Activated naive CD4-positive, alpha-beta T cell treated with anti-CD3 and anti-CD28 coated beads, Interleukin-2, amount 50 U/mL, for 24 hours (primary cell): ENCODE data around the gene SYT2.
"Not testable (repeated sequence)": the region's sequence is repeated elsewhere in the genome, so short reads cannot be mapped to it uniquely, and the experiment has no call there.

Source experiments
- H3K27ac Mint-ChIP-seq: one replicate; pipeline ENCODE4 v1.8.0; 2021; ENCODE audit warnings: mild to moderate bottlenecking, mixed read lengths
- H3K27me3 Mint-ChIP-seq: one replicate; pipeline ENCODE4 v1.8.0; 2021; ENCODE audit warnings: mixed read lengths
- H3K36me3 Mint-ChIP-seq: one replicate; pipeline ENCODE4 v1.8.0; 2021; ENCODE audit warnings: mixed read lengths
- H3K4me1 Mint-ChIP-seq: one replicate; pipeline ENCODE4 v1.8.0; 2021; ENCODE audit warnings: mixed read lengths
- H3K4me3 Mint-ChIP-seq: one replicate; pipeline ENCODE4 v1.8.0; 2021; ENCODE audit warnings: mild to moderate bottlenecking, mixed read lengths
- H3K9me3 Mint-ChIP-seq: one replicate; pipeline ENCODE4 v1.8.0; 2021; ENCODE audit warnings: mixed read lengths

The SYT2 gene

DNA sequence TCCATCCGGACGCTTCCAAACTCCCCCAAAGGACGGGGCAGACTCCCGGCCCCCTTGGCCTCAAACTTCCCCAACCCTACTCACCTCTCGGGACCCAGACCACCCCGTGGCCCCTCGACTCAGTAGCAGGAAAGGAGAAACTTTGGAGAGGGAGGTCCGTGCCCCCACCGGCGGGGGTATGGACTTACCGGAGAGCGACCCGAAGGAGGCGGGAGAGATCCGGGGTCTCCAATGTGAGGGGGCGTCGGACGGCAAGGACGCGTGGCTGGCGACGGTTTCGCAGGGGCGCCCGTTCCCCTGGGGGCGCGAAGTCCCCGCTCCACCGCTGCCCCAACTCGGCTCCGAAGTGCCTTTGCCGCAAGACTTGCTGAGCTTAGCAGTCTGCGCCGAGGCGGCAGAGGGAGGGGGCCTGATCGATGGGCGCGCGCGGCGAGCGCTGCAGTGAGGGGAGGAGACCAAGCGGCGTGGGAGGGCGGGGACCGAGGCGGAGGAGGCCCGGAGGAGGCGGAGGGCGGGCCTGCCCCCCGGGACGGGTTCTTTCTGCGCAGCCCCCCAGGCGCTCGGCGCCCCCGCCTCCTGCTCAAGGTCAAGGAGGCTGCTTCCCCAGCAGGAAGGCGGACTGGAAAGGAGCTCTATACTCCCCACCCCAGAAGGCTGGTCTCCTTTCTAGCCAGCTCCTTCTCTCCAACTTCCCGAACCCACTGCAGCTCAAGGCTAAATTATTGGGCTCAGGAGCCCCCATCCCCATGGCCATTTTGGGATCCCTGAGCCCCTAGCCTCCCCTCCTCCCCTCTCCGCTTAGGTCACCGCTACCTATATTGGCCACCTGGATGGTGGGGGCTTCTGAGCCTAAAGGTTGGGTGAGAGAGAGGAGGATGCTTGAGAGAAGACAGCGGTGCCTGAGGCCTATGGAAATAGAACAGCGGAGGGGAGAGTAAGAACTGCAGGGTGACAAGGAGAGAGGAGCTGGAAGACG, at the start of gene SYT2:
Gene SYT2 (minus strand): TSS at position 385 of the 976 bp plus-strand sequence. CDS start 104,682 bp downstream, outside the sequence.
- no peaks in the 10 kb centered on the region for H3K36me3 Mint-ChIP-seq

DNA sequence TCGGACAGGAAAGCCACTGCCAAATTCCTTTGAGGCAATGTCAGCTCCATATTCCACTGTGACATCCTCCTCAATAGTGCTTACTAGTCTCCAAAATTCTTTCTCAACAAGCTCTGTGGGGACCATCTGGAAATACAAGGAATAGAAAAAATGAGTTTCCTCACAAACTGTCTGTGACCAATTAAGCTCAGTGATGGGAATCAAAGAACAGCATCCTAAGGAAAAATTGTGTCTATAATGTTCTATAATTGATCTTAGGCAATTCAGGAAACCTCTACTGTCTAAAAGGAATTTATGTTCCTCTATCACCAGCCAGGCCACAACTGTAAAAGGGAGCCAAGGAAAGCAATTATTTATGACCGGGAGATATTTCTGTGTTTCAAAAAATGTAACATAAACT, 46.1 kb upstream of the SYT2 start:
- Mint-ChIP-seq H3K27ac (no peak overlapping the region), H3K4me3 (no peak overlapping the region), H3K4me1 (no peaks in the 10 kb centered on the region), H3K9me3 (no peaks in the 10 kb centered on the region), H3K27me3 (no peaks in the 10 kb centered on the region), H3K36me3 (peaks cover 19% of the 10 kb centered on the region)

More for the DNA sequence above, at the start of gene SYT2:
- Mint-ChIP-seq H3K4me3 (no peak within 1 kb of the TSS), H3K4me1 (peaks cover 4% of the 10 kb centered on the region), H3K9me3 (no peaks in the 10 kb centered on the region), H3K27me3 (peaks cover 31% of the 10 kb centered on the region), H3K27ac (no peak within 1 kb of the TSS)

DNA sequence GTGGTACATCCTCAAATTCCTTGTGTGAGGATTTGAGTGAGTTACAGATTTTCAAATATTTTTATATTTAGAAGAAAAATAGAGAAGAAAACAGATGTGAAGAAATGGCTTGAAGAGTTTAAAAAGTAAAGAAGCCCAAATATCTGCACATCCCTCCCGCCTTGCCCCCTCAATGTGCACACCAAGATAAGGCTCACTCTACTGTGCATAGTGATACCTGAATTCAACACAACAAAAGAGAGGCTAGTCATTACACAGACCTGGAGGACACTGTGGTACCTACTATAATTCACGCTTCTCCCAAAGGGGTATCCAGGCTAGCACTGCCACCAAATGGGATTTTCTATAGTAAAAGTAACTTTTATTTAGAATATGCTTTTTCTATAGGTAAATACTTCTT, 44.0 kb upstream of the SYT2 start:
- H3K27ac Mint-ChIP-seq, result no peak overlapping the region
- H3K36me3 Mint-ChIP-seq, result peaks cover 20% of the 10 kb centered on the region
- no peak overlapping the region for H3K4me3 Mint-ChIP-seq
- no peaks in the 10 kb centered on the region for H3K9me3 Mint-ChIP-seq
- no peaks in the 10 kb centered on the region for H3K4me1 Mint-ChIP-seq
- H3K27me3 Mint-ChIP-seq, result no peaks in the 10 kb centered on the region

DNA sequence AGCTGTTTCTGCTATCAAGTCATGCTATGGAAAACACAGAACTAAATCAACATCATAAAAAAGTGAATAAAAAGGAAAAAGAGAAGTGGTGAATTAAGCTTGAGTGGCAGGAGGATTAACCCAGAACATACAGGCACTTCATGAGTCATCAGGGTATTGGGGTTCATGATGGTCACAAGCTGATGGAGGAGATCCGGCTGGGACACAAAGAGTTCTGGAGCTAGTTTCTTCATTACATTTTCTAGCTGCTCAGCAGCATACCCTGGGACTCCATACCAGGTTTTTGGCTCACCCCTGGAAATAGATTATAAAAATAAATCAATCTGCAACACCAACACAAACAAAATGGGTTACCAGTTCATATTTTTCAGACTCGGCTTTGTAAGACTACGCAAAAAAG, 42.5 kb upstream of the SYT2 start:
- Mint-ChIP-seq H3K4me3 (no peak overlapping the region), H3K27ac (no peak overlapping the region), H3K36me3 (peaks cover 23% of the 10 kb centered on the region), H3K4me1 (no peaks in the 10 kb centered on the region), H3K9me3 (no peaks in the 10 kb centered on the region), H3K27me3 (no peaks in the 10 kb centered on the region)

DNA sequence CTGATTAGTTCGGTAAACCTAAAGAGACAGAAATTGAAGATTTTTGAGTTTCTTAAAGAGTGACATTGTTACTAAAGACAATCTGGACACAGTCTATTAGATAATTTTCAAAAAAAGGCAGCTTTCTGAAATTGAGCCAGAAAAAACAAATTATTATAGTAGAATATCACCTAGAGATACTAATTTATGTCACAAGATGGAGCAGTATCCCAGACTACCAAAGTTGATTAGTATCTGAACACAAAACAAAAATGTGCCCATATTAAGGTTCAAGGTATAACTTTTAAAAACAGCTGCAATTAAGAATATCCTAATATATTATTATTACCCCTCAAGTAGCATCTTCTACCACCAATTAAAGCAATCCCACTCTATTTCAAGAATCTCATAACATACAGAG, 40.5 kb upstream of the SYT2 start:
- Mint-ChIP-seq H3K27me3 (no peaks in the 10 kb centered on the region), H3K27ac (no peak overlapping the region), H3K4me3 (no peak overlapping the region), H3K36me3 (peaks cover 31% of the 10 kb centered on the region), H3K9me3 (no peaks in the 10 kb centered on the region), H3K4me1 (no peaks in the 10 kb centered on the region)

DNA sequence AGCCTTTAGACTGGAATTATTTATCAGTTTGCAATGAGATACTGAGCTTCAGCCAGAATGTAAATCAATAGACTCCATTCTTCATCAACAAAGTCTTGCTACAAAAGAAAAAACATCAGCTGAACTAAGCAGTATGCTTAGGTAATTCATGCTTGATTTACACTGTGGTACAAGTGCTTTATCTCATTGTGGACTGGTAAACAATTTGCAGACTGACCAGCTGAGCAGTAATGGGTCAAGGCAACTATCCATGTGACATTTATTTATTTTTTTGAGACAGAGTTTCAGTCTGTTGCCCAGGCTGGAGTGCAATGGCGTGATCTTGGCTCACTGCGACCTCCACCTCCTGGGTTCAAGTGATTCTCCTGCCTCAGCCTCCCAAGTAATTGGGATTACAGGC, 39.8 kb upstream of the SYT2 start:
- H3K4me1 Mint-ChIP-seq, result no peaks in the 10 kb centered on the region
- H3K36me3 Mint-ChIP-seq, result peaks cover 31% of the 10 kb centered on the region
- H3K27me3 Mint-ChIP-seq, result no peaks in the 10 kb centered on the region
- no peak overlapping the region for H3K27ac Mint-ChIP-seq
- no peaks in the 10 kb centered on the region for H3K9me3 Mint-ChIP-seq
- no peak overlapping the region for H3K4me3 Mint-ChIP-seq

DNA sequence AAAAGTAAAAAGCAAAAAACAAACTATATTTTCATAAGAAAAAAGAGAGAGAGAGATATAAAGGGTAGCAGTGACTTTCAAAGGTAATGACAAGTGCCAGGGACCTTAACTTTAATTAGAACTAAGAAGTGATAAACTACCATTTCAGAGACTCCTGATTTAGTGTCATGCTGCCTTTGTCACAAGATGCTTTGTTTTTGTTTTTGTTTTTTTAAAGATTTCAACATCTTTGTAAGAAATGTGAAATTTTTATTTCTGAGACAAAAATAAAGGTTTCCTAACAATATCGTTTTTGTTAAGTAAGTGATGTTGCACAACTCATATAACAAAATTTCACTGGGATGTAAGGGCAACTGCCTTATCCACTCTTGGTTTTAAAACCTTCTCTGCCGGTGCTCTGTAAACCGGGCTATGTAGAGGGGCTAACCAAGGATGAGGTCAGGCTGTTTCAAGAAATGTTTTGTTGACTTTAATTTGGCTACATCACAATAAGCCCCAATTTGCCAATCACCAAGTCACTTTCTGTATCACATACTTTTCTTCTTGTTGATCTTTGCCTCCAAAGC, 35.2 kb upstream of the SYT2 start:
- Mint-ChIP-seq H3K4me3 (no peak overlapping the region), H3K27me3 (no peaks in the 10 kb centered on the region), H3K4me1 (no peaks in the 10 kb centered on the region), H3K36me3 (peaks cover 39% of the 10 kb centered on the region), H3K27ac (no peak overlapping the region), H3K9me3 (no peaks in the 10 kb centered on the region)

DNA sequence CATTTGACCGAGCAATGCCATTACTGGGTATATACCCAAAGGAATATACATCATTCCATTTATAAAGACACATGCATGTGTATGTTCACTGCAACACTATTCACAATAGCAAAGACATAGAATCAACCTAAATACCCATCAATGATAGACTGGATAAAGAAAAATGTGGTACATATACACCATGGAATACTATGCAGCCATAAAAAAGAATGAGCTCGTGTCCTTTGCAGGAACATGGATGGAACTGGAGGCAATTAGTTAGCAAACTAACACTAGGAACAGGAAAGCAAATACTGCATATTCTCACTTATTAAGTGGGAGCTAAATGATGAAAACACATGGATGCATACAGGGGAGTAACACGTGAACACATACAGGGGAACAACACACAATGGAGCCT, 34.5 kb upstream of the SYT2 start:
- H3K27ac Mint-ChIP-seq, H3K27me3 Mint-ChIP-seq, H3K4me1 Mint-ChIP-seq, H3K9me3 Mint-ChIP-seq, H3K4me3 Mint-ChIP-seq: not testable (repeated sequence)
- H3K36me3 Mint-ChIP-seq, result peaks cover 39% of the 10 kb centered on the region

DNA sequence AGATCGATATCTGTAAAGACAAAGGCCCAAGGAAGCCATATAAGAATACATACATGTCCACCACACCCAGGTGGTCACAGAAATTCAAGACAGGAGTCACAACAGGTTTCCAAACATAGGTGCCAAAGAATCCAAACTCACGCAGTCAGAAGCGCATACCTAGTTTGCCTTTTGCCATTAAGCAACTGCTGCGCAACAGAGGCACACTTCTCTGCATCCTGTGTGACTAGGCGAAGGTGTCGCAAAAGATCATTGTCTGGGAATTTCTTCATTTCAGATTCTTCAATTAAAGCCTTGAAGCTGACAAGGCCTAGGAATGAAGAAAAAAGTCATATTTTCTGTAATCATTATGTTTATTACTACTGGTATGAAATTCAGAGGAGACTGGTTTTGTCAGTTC, 32.2 kb upstream of the SYT2 start:
- H3K4me3 Mint-ChIP-seq, result no peak overlapping the region
- peaks cover 39% of the 10 kb centered on the region for H3K36me3 Mint-ChIP-seq
- no peaks in the 10 kb centered on the region for H3K27me3 Mint-ChIP-seq
- H3K9me3 Mint-ChIP-seq, result no peaks in the 10 kb centered on the region
- H3K27ac Mint-ChIP-seq, result no peak overlapping the region
- no peaks in the 10 kb centered on the region for H3K4me1 Mint-ChIP-seq

DNA sequence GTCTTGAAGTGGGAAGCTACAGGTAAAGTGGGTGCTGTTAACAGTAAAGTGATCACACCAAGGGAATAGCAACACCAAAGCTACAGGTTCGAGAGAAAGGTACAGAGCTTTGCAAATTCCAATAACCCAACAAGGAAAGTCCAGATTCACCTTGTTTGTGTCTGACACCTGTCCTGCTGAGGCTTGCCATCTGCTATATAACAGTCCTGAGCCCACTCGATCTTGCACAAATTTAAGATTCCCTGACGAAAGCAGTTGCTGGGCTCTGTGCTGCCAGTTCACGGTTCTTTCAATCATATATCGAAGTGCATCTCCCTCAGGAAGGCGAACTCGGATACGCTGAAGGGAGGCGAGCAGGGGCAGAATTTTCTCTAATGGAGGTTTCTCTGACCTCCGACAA, 23.0 kb upstream of the SYT2 start:
- H3K9me3 Mint-ChIP-seq, result no peaks in the 10 kb centered on the region
- H3K4me3 Mint-ChIP-seq, result no peak overlapping the region
- H3K4me1 Mint-ChIP-seq, result no peaks in the 10 kb centered on the region
- no peaks in the 10 kb centered on the region for H3K27me3 Mint-ChIP-seq
- H3K36me3 Mint-ChIP-seq, result peaks cover 24% of the 10 kb centered on the region
- H3K27ac Mint-ChIP-seq, result no peak overlapping the region

DNA sequence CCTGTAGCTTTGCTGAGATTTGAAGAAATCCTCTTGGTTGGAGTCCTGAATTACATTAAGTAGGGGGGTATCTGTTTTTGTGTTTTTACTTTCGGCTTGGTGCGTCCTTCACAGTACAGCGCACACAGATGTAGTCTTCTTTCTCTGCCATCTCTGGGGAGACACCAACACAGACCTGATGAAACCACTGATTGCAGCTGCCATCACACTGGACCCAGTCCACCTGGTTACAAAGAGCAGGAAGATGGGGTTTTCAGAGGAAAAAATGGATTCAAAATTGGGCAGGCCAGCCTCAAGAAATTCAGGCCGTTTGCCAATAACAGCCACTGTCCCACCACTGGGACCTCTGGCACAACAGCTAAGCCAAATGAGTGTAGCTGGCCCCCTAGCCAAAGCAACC, 18.7 kb upstream of the SYT2 start:
- H3K4me3 Mint-ChIP-seq, result no peak overlapping the region
- no peaks in the 10 kb centered on the region for H3K27me3 Mint-ChIP-seq
- peaks cover 18% of the 10 kb centered on the region for H3K36me3 Mint-ChIP-seq
- no peaks in the 10 kb centered on the region for H3K9me3 Mint-ChIP-seq
- no peaks in the 10 kb centered on the region for H3K4me1 Mint-ChIP-seq
- H3K27ac Mint-ChIP-seq, result peak overlapping the region; percentile 72

DNA sequence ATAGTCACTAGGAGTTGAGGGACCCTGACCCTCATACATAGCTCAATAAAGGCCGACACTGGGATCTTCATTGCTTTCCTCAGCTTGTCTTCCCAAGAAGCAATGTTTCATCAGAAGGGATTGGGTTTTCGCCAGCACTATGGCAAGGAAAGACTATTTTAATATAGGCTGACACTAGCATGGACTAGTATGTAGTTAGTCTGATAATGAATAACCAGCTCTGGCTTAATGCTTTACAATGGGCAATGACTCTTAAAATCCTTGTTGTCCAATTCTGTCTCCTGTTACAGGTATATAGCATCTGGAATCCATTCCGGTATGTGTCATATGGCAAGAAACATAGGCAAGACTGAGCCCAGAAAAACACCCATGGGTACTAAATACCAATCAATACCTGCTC, 15.3 kb upstream of the SYT2 start:
- H3K4me1 Mint-ChIP-seq, result no peaks in the 10 kb centered on the region
- H3K9me3 Mint-ChIP-seq, result no peaks in the 10 kb centered on the region
- no peak overlapping the region for H3K4me3 Mint-ChIP-seq
- no peak overlapping the region for H3K27ac Mint-ChIP-seq
- H3K27me3 Mint-ChIP-seq, result no peaks in the 10 kb centered on the region
- H3K36me3 Mint-ChIP-seq, result peaks cover 5% of the 10 kb centered on the region

DNA sequence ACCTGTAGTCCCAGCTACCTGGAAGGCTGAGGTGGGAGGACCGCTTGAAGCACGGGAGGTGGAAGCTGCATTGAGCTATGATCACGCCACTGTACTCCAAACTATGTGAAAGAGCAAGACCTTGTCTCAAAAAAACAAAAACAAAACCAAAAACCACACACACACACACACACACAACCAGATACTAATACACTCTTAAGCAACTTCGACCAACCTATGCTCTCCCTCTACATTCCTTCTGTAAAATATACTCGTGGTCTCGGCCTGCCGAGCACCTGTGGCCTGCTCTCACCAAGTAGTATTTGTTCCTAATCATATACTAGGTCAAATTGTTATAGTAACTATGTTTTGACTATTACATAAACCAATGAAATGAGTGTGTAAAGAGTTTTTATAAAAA, 13.5 kb upstream of the SYT2 start:
- Mint-ChIP-seq H3K27ac (no peak overlapping the region), H3K9me3 (no peaks in the 10 kb centered on the region), H3K27me3 (no peaks in the 10 kb centered on the region), H3K36me3 (peaks cover 5% of the 10 kb centered on the region), H3K4me3 (no peak overlapping the region), H3K4me1 (peaks cover 3% of the 10 kb centered on the region)

DNA sequence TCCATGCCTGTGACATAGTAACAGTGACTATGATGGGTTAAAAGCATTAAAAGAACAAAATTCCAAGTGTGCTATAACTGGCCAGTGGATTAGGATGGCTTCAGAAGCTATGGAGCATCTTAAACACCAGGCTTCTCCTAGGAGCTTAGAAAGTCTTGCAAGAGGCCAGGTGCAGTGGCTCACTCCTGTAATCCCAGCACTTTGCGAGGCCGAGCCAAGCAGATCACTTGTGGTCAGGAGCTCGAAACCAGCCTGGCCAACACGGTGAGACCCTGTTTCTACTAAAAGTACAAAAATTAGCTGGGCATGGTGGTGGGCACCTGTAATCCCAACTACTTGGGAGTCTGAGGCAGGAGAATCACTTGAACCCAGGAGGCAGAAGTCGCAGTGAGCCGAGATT, 12.8 kb upstream of the SYT2 start:
- not testable (repeated sequence) for H3K4me1 Mint-ChIP-seq, H3K27ac Mint-ChIP-seq, H3K4me3 Mint-ChIP-seq, H3K27me3 Mint-ChIP-seq, H3K9me3 Mint-ChIP-seq, H3K36me3 Mint-ChIP-seq

DNA sequence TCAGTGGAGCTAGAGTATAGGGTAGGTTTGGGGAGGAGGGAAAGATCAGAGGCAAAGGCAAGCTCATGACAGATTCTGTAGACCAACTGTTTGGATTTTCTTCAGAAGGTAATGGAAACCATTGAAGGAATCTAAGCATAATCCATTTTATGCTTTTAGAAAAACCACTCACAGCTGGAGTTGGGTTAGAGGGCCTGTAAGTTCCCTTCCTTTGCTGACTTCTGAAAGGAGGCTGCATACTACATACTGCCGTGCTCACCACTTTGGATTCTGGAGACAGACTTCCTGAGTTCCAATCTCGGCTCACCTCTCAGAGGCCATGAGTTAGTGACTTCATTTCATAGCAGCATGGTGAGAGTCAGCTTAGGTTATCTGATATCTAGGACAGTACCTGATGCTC, 6.4 kb upstream of the SYT2 start:
- Mint-ChIP-seq H3K4me3 (no peak overlapping the region), H3K36me3 (no peaks in the 10 kb centered on the region), H3K27ac (no peak overlapping the region), H3K27me3 (peaks cover 6% of the 10 kb centered on the region), H3K4me1 (peaks cover 3% of the 10 kb centered on the region), H3K9me3 (no peaks in the 10 kb centered on the region)

DNA sequence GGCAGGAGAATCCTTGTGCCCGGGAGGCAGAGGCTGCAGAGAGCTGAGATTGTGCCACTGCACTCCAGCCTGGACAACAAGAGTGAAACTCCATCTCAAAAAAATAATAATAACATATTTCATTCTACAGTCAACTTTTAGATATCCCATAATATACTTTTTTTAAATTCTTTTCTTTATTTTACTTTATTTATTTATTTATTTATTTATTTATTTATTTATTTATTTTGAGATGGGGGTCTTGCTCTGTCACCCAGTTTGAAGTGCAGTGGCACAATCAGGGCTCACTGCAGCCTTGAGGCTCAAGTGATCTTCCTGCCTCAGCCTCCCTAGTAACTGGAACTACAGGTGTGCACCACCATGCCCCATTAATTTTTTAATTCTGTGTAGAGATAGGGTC, 3.9 kb upstream of the SYT2 start:
- H3K4me1 Mint-ChIP-seq, H3K9me3 Mint-ChIP-seq, H3K27ac Mint-ChIP-seq, H3K36me3 Mint-ChIP-seq, H3K4me3 Mint-ChIP-seq: not testable (repeated sequence)
- peaks cover 12% of the 10 kb centered on the region for H3K27me3 Mint-ChIP-seq
